ENCODE results near the gene KRT35. TPM values are rescaled to one million over a fixed set of nuclear protein-coding genes. Genes with fewer than 3 reads are reported as not detected.

The KRT35 gene
- total and polyA plus RNA-seq, 2 experiments from 2014 or later, result not detected

DNA sequence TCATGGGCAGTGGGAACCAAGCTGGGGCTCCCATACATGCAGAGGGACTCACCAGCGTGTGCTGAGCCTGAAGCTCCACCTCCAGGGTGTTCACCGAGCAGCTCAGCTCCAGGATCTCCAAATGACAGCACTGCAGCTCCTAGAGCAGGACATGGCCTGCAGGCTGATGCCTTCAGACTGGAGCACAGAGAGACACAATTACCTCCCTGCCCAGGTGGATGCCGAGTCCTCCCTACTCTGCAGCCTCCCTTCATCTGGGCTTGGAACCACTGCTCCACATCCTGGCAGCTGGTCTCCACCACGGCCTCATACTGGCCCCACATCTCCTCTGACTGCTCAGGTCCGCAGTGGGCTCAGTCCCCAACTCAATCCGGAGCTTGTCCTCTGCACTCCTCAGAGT, 31.9 kb downstream of the KRT35 start:
- no peak overlapping the region for H3K27ac ChIP-seq (ENCODE audit: low read depth)
- H3K27ac Mint-ChIP-seq, result no peak overlapping the region
- no peaks in the 10 kb centered on the region; the same call in 1 of the 2 replicates for H3K36me3 ChIP-seq (ENCODE audit: insufficient read depth)
- TF ChIP-seq, protein P1, sequence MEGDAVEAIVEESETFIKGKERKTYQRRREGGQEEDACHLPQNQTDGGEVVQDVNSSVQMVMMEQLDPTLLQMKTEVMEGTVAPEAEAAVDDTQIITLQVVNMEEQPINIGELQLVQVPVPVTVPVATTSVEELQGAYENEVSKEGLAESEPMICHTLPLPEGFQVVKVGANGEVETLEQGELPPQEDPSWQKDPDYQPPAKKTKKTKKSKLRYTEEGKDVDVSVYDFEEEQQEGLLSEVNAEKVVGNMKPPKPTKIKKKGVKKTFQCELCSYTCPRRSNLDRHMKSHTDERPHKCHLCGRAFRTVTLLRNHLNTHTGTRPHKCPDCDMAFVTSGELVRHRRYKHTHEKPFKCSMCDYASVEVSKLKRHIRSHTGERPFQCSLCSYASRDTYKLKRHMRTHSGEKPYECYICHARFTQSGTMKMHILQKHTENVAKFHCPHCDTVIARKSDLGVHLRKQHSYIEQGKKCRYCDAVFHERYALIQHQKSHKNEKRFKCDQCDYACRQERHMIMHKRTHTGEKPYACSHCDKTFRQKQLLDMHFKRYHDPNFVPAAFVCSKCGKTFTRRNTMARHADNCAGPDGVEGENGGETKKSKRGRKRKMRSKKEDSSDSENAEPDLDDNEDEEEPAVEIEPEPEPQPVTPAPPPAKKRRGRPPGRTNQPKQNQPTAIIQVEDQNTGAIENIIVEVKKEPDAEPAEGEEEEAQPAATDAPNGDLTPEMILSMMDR (conservative IDR thresholded peaks at IDR 0.05; ENCODE audit: low read depth in 2 of 2), result no peak
- TF ChIP-seq ZNF331 (CRISPR knock-in tag; IDR thresholded peaks at IDR 0.05; ENCODE audit: low read depth) (no peak), EZH2phosphoT487 (IDR thresholded peaks at IDR 0.05; ENCODE audit: unreplicated experiment) (no peak), ZNF462 (CRISPR knock-in tag; IDR thresholded peaks at IDR 0.05) (no peak), EZH2 (IDR thresholded peaks at IDR 0.05; ENCODE audit: low read depth, unreplicated experiment) (no peak), NANOG (IDR thresholded peaks at IDR 0.05; ENCODE audit: borderline replicate concordance) (no peak), ZNF114 (CRISPR knock-in tag; IDR thresholded peaks at IDR 0.05) (no peak), REST (IDR thresholded peaks at IDR 0.05; ENCODE audit: unreplicated experiment) (no peak), POLR2AphosphoS5 (IDR thresholded peaks at IDR 0.05; ENCODE audit: low read depth) (no peak), JUNB (IDR thresholded peaks at IDR 0.05; ENCODE audit: unreplicated experiment) (no peak), CREB1 (CRISPR knock-in tag; IDR thresholded peaks at IDR 0.05; ENCODE audit: low read depth) (no peak), STAT1 (IDR thresholded peaks at IDR 0.05; ENCODE audit: unreplicated experiment) (no peak)
- TF ChIP-seq, protein P2, sequence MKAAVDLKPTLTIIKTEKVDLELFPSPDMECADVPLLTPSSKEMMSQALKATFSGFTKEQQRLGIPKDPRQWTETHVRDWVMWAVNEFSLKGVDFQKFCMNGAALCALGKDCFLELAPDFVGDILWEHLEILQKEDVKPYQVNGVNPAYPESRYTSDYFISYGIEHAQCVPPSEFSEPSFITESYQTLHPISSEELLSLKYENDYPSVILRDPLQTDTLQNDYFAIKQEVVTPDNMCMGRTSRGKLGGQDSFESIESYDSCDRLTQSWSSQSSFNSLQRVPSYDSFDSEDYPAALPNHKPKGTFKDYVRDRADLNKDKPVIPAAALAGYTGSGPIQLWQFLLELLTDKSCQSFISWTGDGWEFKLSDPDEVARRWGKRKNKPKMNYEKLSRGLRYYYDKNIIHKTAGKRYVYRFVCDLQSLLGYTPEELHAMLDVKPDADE (IDR thresholded peaks at IDR 0.05), result no peak
- H3K4me2 ChIP-seq, result no peak overlapping the region
- H3K36me3 Mint-ChIP-seq (ENCODE audit: low read depth), result peaks cover 2% of the 10 kb centered on the region; the same call in 1 of the 3 replicates
- H3K9me2 ChIP-seq (ENCODE audit: insufficient read depth), result no peaks in the 10 kb centered on the region
- ATAC-seq (no peak), DNase-seq (ENCODE audit: low spot score) (no peak)
- no peaks in the 10 kb centered on the region for H3K27me3 ChIP-seq (ENCODE audit: insufficient read depth)
- no peak overlapping the region for H2AFZ ChIP-seq
- no peaks in the 10 kb centered on the region for H3F3A ChIP-seq (replicated peaks; ENCODE audit: low read depth)
- H3K4me3 Mint-ChIP-seq, result no peak overlapping the region
- H3K4me3 ChIP-seq, result no peak overlapping the region
- peaks cover 19% of the 10 kb centered on the region; the same call in 2 of the 3 replicates for H3K9me3 Mint-ChIP-seq
- H3K4me1 ChIP-seq (ENCODE audit: insufficient read depth), result no peaks in the 10 kb centered on the region
- H3K27me3 Mint-ChIP-seq (ENCODE audit: insufficient read depth, low read depth, poor library complexity), result peaks cover 4% of the 10 kb centered on the region
- H4K20me1 ChIP-seq (replicated peaks; ENCODE audit: insufficient read depth), result no peaks in the 10 kb centered on the region
- no peaks in the 10 kb centered on the region for H3K4me1 Mint-ChIP-seq
- H3K79me2 ChIP-seq (replicated peaks; ENCODE audit: insufficient read depth), result no peaks in the 10 kb centered on the region

Measured in GM23338 (cell line).